DND-41 (cell line): ENCODE results near the gene VHLL.

Experiments used
- EZH2 ChIP-seq: IDR thresholded peaks from 3 replicates; pipeline ENCODE4 v1.6.1; 2012; ENCODE audit warnings: borderline replicate concordance, low read depth, mild to moderate bottlenecking, moderate library complexity, low read length, inconsistent platforms; ENCODE audit not compliant: severe bottlenecking
- TF ChIP-seq, protein P1 (sequence below): IDR thresholded peaks from 2 replicates; pipeline ENCODE4 v1.5.1; 2012; ENCODE audit warnings: borderline replicate concordance, low read length, moderate library complexity, mild to moderate bottlenecking; ENCODE audit not compliant: poor library complexity, severe bottlenecking; ENCODE audit errors: extremely low read depth

DNA sequence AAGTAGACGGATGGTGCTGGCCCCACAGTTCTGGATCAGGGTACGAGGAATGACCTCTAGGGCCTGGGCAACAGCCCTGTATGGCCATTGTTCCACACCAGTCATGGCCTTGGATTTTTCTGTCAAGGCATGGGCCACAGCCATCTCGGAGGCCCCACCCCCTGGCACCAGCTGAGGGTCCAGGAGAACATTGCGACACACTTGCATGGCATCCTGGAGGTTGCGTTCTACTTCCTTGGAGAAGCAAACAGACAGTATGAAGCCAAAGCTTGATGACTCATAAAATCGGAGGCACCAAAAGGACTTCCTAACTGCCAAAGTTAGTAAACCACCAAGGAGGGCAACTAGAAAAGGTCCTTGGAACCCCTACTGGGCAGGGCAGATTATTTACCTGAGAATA, 11.9 kb upstream of the VHLL start:
- TF ChIP-seq, protein P1, sequence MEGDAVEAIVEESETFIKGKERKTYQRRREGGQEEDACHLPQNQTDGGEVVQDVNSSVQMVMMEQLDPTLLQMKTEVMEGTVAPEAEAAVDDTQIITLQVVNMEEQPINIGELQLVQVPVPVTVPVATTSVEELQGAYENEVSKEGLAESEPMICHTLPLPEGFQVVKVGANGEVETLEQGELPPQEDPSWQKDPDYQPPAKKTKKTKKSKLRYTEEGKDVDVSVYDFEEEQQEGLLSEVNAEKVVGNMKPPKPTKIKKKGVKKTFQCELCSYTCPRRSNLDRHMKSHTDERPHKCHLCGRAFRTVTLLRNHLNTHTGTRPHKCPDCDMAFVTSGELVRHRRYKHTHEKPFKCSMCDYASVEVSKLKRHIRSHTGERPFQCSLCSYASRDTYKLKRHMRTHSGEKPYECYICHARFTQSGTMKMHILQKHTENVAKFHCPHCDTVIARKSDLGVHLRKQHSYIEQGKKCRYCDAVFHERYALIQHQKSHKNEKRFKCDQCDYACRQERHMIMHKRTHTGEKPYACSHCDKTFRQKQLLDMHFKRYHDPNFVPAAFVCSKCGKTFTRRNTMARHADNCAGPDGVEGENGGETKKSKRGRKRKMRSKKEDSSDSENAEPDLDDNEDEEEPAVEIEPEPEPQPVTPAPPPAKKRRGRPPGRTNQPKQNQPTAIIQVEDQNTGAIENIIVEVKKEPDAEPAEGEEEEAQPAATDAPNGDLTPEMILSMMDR, result no peak
- TF ChIP-seq EZH2, result no peak
